GM12874 (cell line): ENCODE measurements around the gene PKN3.

Source experiments
- TF ChIP-seq, protein P1 (sequence below): IDR thresholded peaks from 2 replicates; pipeline ENCODE4 v1.5.1; 2011; ENCODE audit warnings: low read depth, mild to moderate bottlenecking, control low read depth, low read length, moderate library complexity; ENCODE audit not compliant: insufficient read depth

The PKN3 gene

GRCh38 chr9:128743421-128743820, 41.1 kb downstream of the PKN3 start:
- TF ChIP-seq, protein P1, sequence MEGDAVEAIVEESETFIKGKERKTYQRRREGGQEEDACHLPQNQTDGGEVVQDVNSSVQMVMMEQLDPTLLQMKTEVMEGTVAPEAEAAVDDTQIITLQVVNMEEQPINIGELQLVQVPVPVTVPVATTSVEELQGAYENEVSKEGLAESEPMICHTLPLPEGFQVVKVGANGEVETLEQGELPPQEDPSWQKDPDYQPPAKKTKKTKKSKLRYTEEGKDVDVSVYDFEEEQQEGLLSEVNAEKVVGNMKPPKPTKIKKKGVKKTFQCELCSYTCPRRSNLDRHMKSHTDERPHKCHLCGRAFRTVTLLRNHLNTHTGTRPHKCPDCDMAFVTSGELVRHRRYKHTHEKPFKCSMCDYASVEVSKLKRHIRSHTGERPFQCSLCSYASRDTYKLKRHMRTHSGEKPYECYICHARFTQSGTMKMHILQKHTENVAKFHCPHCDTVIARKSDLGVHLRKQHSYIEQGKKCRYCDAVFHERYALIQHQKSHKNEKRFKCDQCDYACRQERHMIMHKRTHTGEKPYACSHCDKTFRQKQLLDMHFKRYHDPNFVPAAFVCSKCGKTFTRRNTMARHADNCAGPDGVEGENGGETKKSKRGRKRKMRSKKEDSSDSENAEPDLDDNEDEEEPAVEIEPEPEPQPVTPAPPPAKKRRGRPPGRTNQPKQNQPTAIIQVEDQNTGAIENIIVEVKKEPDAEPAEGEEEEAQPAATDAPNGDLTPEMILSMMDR: no peak

- TF ChIP-seq, protein P1: no peak
Measured at GRCh38 chr9:128747241-128747640, 44.9 kb downstream of the PKN3 start.

- TF ChIP-seq, protein P1: no peak
Measured at GRCh38 chr9:128750926-128751595, 48.8 kb downstream of the PKN3 start.

DNA sequence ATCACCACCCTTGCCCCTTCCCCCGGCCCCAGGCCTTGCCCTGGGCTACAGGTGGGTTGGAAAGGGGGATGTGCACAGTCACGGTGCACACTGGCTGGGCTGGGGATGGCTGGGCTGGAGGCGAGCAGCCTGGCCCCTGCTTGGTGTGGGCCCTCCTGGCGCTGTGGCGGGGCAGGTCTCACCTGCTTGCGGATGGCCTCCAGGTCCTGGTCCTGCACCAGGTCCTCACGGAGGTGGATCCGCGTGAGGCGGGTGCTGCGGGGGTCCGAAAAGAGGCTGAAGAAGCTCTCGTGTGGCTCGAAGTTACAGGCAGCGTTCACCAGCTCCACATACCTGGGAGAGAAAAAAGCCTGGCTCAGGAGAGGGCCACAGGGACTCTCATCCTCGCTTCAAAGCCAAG, 51.3 kb downstream of the PKN3 start:
- TF ChIP-seq, protein P1: no peak

DNA sequence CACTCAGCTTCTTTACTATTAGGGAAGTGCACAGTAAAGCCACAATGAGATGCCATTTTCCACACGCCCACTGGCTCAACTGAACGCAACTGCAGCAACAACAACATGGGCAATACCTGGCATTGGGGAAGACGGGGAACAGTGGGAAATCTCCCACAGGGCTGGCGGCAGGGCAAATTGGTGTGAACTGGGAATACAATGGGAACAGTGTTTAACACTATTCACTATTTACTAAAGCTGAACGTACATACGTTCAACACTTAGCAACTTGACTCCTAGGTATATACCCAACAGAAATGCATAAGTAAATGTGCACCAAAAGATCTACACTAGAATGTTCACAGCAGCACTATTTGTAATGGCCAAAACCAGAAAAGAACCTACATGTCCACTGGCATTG, 55.3 kb downstream of the PKN3 start:
- TF ChIP-seq, protein P1: no peak

DNA sequence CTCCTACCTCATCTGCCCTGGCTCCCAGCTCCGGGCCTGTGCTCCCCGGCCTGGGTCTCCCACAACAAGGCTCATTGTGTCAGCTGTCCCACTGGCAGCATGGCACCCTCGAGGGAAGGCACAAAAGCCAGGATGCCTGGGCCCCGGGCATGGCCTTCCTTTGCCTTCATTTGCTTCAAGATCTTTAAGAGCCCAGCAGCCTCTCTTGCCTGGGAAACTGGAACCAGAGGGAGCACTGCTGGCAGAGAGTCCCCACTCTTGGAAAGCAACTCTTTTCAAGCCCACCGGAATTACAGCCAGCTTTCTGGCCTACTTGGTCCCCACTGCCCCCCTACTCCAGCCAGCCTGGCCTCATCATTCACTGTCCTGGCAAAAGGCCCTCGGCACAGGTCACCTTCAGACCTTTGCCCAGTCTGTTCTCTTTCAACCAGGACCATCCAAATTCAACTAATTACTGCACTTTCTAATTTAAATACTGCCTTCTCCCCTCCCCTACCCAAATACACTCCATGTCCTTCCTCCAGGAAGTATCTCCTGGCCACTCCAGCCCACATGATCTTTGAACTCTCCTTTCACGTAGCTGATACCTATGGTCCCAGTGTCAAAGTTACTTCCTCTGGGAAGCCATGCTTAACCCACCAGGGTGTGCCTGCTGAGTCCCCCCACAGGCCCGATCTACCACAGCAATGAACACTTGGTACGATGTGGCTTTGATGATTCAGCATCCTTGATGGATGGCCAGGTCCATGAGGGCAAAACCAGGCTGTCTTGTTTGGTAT, 60.6 kb downstream of the PKN3 start:
- TF ChIP-seq, protein P1: no peak

DNA sequence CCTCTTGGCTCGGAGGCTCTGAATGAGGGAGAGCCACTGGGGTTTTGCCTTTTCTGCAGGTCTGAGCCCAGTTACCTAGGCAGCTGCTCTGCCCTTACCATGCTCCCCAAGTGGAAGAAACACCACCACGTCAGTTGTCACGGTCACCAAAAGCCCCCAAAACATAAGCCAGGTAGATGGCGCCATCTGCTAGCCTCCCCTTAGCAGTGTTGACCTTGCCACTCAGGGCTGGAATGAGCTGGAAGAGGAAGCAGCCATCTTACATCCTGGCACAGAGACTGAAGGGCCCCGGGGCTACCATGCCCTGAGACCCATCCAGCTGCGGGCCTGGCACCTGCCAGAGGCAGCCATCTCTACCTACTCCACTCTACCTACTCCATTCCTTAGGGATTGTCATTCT, 62.1 kb downstream of the PKN3 start:
- TF ChIP-seq, protein P1: no peak
